Myocyte (in vitro differentiated cells): Measurements from ENCODE around the gene TNFRSF18. TPM values are rescaled to one million over a fixed set of nuclear protein-coding genes. Genes with fewer than 3 reads are reported as not detected.

Experiments
- DNase-seq: peaks from one replicate; pipeline ENCODE4 v3.0.0-alpha.2; 2012; ENCODE audit warnings: low read depth
- total RNA-seq: library from RNA; depleted of rRNA; stranded (reverse); fragments of >200 nt; gene quantifications from 2 replicates; pipeline ENCODE4 v1.2.3, GENCODE V29; 2014

Gene TNFRSF18
- total RNA-seq, 1 donor from 2014 or later = not detected

- DNase-seq = no peak
These were observed 39.0 kb downstream of the TNFRSF18 start for GRCh38 chr1:1167398-1167821.

GRCh38 chr1:1166642-1167397 lies 39.6 kb downstream of the TNFRSF18 start:
- DNase-seq = no peak

GRCh38 chr1:1165900-1166421 lies 40.4 kb downstream of the TNFRSF18 start:
- DNase-seq = no peak

- DNase-seq = no peak
These were observed 40.9 kb downstream of the TNFRSF18 start for GRCh38 chr1:1165485-1165884.

- no peak for DNase-seq
These were observed 41.5 kb downstream of the TNFRSF18 start for GRCh38 chr1:1164701-1165451.

- DNase-seq = no peak
These were observed 42.1 kb downstream of the TNFRSF18 start for GRCh38 chr1:1164361-1164700.

- DNase-seq = no peak
These were observed 42.8 kb downstream of the TNFRSF18 start for GRCh38 chr1:1163538-1164070.

GRCh38 chr1:1162597-1163537 lies 43.5 kb downstream of the TNFRSF18 start:
- DNase-seq = no peak

- DNase-seq = no peak
These were observed 44.7 kb downstream of the TNFRSF18 start for GRCh38 chr1:1161683-1162079.

- DNase-seq = no peak
These were observed 45.2 kb downstream of the TNFRSF18 start for GRCh38 chr1:1161078-1161682.

GRCh38 chr1:1160281-1160930 lies 46.0 kb downstream of the TNFRSF18 start:
- DNase-seq = no peak

GRCh38 chr1:1157914-1158710 lies 48.3 kb downstream of the TNFRSF18 start:
- peak; percentile 19 for DNase-seq

GRCh38 chr1:1157426-1157913 lies 48.9 kb downstream of the TNFRSF18 start:
- peak; percentile 69 for DNase-seq

- no peak for DNase-seq
These were observed 49.4 kb downstream of the TNFRSF18 start for GRCh38 chr1:1157033-1157365.

- peak; percentile 55 for DNase-seq
These were observed 50.0 kb downstream of the TNFRSF18 start for GRCh38 chr1:1156140-1157032.

- no peak for DNase-seq
These were observed 51.1 kb downstream of the TNFRSF18 start for GRCh38 chr1:1155258-1155657.

GRCh38 chr1:1153874-1154273 lies 52.5 kb downstream of the TNFRSF18 start:
- peak; percentile 52 for DNase-seq
